HEK293T (cell line): ENCODE results near the gene ALOX12.

Experiments
- CTCF ChIA-PET: fragments of 350-600 bp; formaldehyde crosslinking; extraction: SDS; loops from one replicate; lab custom pipeline; 2021; ENCODE audit warnings: antibody characterized with exemption, inconsistent platforms; lab: Yijun Ruan, JAX
- POLR2A ChIA-PET: fragments of 350-600 bp; formaldehyde crosslinking; extraction: SDS; loops from one replicate; lab custom pipeline; 2020; ENCODE audit warnings: antibody characterized with exemption, inconsistent platforms; lab: Yijun Ruan, JAX
- DNase-seq: peaks from one replicate; pipeline ENCODE4 v3.0.0; 2012; ENCODE audit warnings: mixed read lengths; ENCODE audit errors: extremely low spot score
- ARNT ChIP-seq: fragments of 450-650 bp; IDR thresholded peaks from 2 replicates; pipeline ENCODE4 v1.6.1; 2017; ENCODE audit warnings: mild to moderate bottlenecking
- BHLHE40 ChIP-seq: fragments of 450-650 bp; IDR thresholded peaks from 2 replicates; pipeline ENCODE4 v1.6.1; 2016; ENCODE audit warnings: mild to moderate bottlenecking, moderate library complexity, borderline replicate concordance
- CTBP1 ChIP-seq: fragments of 450-650 bp; IDR thresholded peaks from 2 replicates; pipeline ENCODE4 v1.6.1; 2016; ENCODE audit warnings: borderline replicate concordance
- ELF4 ChIP-seq: fragments of 450-650 bp; IDR thresholded peaks from 2 replicates; pipeline ENCODE4 v1.6.1; 2017; ENCODE audit warnings: antibody characterized with exemption
- FOXA1 ChIP-seq: fragments of 450-650 bp; IDR thresholded peaks from 2 replicates; pipeline ENCODE4 v1.6.1; 2016; ENCODE audit warnings: mild to moderate bottlenecking
- FOXK2 ChIP-seq: fragments of 450-650 bp; IDR thresholded peaks from 2 replicates; pipeline ENCODE4 v1.6.1; 2016; ENCODE audit warnings: mild to moderate bottlenecking
- FOXM1 ChIP-seq: fragments of 450-650 bp; IDR thresholded peaks from 2 replicates; pipeline ENCODE4 v1.6.1; 2017; ENCODE audit warnings: mild to moderate bottlenecking, borderline replicate concordance
- HDGF ChIP-seq: fragments of 450-650 bp; IDR thresholded peaks from 2 replicates; pipeline ENCODE4 v1.6.1; 2017; ENCODE audit warnings: antibody characterized with exemption, borderline replicate concordance
- L3MBTL2 ChIP-seq: fragments of 450-650 bp; conservative IDR thresholded peaks from 2 replicates; pipeline ENCODE4 v1.6.1; 2016; ENCODE audit warnings: mild to moderate bottlenecking
- LEF1 ChIP-seq: fragments of 450-650 bp; IDR thresholded peaks from 2 replicates; pipeline ENCODE4 v1.6.1; 2017; ENCODE audit warnings: mild to moderate bottlenecking, borderline replicate concordance
- NFRKB ChIP-seq: fragments of 450-650 bp; IDR thresholded peaks from 2 replicates; pipeline ENCODE4 v1.6.1; 2016; ENCODE audit warnings: mild to moderate bottlenecking, moderate library complexity
- SP1 ChIP-seq: fragments of 450-650 bp; IDR thresholded peaks from 2 replicates; pipeline ENCODE4 v1.6.1; 2017
- SUZ12 ChIP-seq: fragments of 450-650 bp; IDR thresholded peaks from 2 replicates; pipeline ENCODE4 v1.6.1; 2016; ENCODE audit warnings: mild to moderate bottlenecking
- TARDBP ChIP-seq: fragments of 450-650 bp; IDR thresholded peaks from 2 replicates; pipeline ENCODE4 v1.6.1; 2016
- ZNF384 ChIP-seq: fragments of 450-650 bp; IDR thresholded peaks from 2 replicates; pipeline ENCODE4 v1.6.1; 2016
- TF ChIP-seq, protein P1 (sequence below): fragments of 450-650 bp; IDR thresholded peaks from 2 replicates; pipeline ENCODE4 v1.6.1; 2016

Gene ALOX12

DNA sequence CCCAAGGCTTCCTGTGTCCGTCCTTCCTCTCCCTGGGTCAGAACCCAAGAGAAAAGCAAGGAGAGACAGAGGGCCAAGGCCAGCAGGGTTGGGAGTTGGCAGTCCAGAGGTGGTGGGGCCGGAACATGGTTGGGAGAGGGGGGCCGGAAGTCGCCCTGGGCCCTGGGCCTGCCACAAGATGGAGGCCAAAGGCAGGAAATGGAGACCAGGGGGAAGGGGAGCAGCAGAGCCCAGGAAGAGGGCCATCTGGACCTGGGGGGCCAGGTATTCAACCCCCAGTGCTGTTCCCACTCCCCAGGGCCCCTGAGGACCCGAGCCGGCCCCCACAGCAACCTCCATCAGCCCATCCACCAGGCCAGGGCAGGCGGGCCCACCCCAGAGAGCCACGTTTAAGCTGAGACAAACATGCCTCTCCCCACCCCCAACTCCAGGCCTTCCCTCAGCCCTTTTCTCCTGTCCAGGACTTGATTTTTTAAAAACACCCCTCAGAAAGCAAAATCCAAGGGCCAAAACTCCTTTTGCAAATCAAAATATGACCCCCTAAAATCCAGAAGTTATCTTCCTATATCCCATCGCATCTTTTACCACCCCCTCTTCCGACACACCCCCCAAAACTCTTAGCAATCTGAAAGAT is 22.6 kb downstream of the ALOX12 start:
- no peak for DNase-seq
- TF ChIP-seq CTBP1 (no peak), BHLHE40 (no peak), ZNF384 (no peak), ELF4 (no peak), FOXM1 (no peak), FOXK2 (no peak), SP1 (no peak), NFRKB (no peak), TARDBP (no peak), L3MBTL2 (no peak), LEF1 (no peak), HDGF (no peak), SUZ12 (no peak), ARNT (no peak), FOXA1 (no peak)
- TF ChIP-seq, protein P1, sequence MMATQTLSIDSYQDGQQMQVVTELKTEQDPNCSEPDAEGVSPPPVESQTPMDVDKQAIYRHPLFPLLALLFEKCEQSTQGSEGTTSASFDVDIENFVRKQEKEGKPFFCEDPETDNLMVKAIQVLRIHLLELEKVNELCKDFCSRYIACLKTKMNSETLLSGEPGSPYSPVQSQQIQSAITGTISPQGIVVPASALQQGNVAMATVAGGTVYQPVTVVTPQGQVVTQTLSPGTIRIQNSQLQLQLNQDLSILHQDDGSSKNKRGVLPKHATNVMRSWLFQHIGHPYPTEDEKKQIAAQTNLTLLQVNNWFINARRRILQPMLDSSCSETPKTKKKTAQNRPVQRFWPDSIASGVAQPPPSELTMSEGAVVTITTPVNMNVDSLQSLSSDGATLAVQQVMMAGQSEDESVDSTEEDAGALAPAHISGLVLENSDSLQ = no peak
- ChIA-PET CTCF (no interaction called here), POLR2A (interaction anchor here (1.2 kb wide), 1 partner anchor 17 kb away, joined by 3 read pairs; the partner anchor contains the start of gene SLC16A13)

DNA sequence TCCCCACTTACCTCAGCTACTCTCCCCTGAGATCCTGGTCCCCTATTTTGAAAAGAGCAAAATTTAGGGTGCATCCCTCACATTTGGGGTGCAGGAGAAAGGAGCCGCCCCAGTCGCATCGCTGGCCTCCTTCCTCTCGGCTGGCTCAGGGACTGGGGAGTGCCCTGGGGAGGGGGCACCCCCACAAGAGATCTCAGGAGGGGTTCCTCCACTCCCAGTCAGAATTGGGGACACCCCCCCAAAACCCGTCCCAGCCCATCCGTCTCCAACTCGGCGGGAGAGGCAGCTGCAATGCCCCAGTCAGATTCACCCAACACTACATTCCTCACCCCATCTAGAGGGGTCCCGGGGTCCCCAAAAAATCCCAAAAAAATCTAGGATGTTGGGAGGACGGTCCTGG is 23.5 kb downstream of the ALOX12 start:
- DNase-seq = no peak
- ChIA-PET CTCF (interaction anchor here (1.0 kb wide), 1 partner anchor 26 kb away, joined by 4 read pairs; no protein-coding TSS in a partner anchor), POLR2A (interaction anchor here (3.4 kb wide), 1 partner anchor 16 kb away, joined by 19 read pairs; the partner anchor contains the start of gene SLC16A13)
- no peak for TF ChIP-seq CTBP1
- TF ChIP-seq L3MBTL2 = no peak
- TF ChIP-seq FOXM1 = no peak
- no peak for TF ChIP-seq SUZ12
- no peak for TF ChIP-seq ARNT
- no peak for TF ChIP-seq HDGF
- TF ChIP-seq, protein P1 = no peak
- no peak for TF ChIP-seq NFRKB
- TF ChIP-seq SP1 = no peak
- TF ChIP-seq LEF1 = no peak
- TF ChIP-seq FOXA1 = no peak
- TF ChIP-seq TARDBP = no peak
- no peak for TF ChIP-seq ZNF384
- no peak for TF ChIP-seq ELF4
- no peak for TF ChIP-seq BHLHE40

DNA sequence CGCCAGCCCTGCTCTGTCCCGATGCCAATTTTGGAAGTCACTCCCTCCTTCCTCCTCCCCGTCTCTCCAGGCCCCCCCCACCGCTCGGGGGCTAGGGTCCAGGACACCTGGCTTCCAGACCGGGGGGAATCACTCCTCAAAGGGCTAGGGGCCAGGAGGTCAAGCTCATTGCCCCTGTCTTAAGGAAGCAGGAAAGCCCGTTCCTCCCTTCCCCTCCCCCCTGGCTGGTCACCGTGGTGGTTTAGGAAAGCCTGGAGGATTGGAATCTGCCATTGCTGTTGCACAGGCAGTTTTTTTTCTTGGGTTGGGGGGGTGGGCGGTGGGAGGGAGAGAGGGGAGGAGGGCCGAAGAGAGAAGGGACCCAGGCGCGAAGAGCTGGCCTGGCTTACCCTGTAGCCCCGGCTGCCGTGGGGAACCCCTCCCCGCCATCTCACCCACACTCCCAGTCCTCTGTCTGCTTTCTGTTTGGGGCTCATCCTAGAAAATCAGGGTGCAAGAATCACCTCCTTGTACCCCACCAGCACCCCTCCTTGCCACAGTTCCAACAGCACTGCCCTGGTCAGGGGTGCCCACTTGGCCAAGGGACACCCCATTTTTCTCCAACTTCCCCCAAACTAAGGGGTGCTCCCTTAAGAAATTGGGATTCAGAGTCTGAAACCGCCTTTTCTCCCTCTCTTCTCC is 24.1 kb downstream of the ALOX12 start:
- CTCF ChIA-PET = interaction anchor here (1.0 to 1.8 kb wide), 3 partner anchors 18 to 109 kb away, joined by 4 to 7 read pairs (median 4); no protein-coding TSS in a partner anchor
- TF ChIP-seq ZNF384 (peak; percentile 68; the same call in 1 of the 2 replicates), BHLHE40 (no peak)
- POLR2A ChIA-PET = interaction anchor here (1.0 to 3.4 kb wide), 2 partner anchors 16 to 106 kb away, joined by 4 to 19 read pairs; partner anchors contain the start of gene SLC16A13
- peak; percentile 74 for DNase-seq

DNA sequence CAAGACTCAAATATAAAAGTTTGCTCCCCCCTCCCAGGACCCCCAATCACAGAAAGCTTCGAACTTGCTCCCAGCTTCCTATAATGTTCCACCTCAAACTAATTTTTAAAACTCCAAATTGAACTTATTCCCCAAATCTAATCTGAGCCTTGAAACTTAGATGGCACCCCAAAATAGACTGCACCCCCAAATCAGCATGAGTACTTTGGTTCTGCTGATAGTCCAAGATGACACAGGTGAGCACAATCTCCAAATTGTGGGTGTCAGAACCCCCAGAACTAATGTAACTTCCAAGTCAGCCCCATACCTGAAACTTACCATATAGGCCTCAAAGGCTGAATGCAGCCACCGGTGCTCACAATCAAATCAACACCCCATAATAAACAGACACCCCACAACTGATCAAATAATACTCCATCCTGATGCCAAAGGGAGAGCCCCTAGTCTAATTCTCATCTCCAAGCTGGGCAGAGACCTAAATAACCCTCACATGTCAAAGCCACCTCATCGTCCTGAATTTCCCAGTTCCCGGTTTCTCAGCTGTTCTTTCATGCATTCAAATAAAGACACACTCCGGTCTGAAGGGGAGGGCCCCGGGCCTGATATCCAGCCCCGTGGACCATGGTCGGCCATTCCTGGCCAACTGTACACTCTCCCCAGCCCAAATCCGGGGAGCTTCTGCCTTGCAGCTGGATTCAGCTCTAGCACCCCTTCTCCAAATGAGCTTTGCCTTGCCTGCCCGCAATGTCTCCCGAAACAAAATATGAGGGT is 25.2 kb downstream of the ALOX12 start:
- CTCF ChIA-PET = interaction anchor here (0.6 to 1.8 kb wide), 7 partner anchors 12 to 168 kb away, joined by 3 to 10 read pairs (median 4); partner anchors contain the start of gene SLC16A13
- no peak for DNase-seq
- POLR2A ChIA-PET = interaction anchor here (0.8 to 3.4 kb wide), 7 partner anchors 8 to 414 kb away, joined by 3 to 19 read pairs (median 4); partner anchors contain the start of genes RNASEK, SLC16A13 and TMEM102
- TF ChIP-seq SP1 (no peak), CTBP1 (no peak), LEF1 (no peak), TARDBP (no peak), FOXA1 (no peak), SUZ12 (no peak), FOXK2 (no peak), ARNT (no peak), NFRKB (no peak), FOXM1 (no peak), L3MBTL2 (no peak)
- TF ChIP-seq, protein P1 = no peak
